Measurements from ENCODE around the gene HID1. TPM values are rescaled to one million over a fixed set of nuclear protein-coding genes. Genes with fewer than 3 reads are reported as not detected.

Gene HID1, protein sequence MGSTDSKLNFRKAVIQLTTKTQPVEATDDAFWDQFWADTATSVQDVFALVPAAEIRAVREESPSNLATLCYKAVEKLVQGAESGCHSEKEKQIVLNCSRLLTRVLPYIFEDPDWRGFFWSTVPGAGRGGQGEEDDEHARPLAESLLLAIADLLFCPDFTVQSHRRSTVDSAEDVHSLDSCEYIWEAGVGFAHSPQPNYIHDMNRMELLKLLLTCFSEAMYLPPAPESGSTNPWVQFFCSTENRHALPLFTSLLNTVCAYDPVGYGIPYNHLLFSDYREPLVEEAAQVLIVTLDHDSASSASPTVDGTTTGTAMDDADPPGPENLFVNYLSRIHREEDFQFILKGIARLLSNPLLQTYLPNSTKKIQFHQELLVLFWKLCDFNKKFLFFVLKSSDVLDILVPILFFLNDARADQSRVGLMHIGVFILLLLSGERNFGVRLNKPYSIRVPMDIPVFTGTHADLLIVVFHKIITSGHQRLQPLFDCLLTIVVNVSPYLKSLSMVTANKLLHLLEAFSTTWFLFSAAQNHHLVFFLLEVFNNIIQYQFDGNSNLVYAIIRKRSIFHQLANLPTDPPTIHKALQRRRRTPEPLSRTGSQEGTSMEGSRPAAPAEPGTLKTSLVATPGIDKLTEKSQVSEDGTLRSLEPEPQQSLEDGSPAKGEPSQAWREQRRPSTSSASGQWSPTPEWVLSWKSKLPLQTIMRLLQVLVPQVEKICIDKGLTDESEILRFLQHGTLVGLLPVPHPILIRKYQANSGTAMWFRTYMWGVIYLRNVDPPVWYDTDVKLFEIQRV
- 2.0 and 12.5 TPM in 2 replicates for total RNA-seq

DNA sequence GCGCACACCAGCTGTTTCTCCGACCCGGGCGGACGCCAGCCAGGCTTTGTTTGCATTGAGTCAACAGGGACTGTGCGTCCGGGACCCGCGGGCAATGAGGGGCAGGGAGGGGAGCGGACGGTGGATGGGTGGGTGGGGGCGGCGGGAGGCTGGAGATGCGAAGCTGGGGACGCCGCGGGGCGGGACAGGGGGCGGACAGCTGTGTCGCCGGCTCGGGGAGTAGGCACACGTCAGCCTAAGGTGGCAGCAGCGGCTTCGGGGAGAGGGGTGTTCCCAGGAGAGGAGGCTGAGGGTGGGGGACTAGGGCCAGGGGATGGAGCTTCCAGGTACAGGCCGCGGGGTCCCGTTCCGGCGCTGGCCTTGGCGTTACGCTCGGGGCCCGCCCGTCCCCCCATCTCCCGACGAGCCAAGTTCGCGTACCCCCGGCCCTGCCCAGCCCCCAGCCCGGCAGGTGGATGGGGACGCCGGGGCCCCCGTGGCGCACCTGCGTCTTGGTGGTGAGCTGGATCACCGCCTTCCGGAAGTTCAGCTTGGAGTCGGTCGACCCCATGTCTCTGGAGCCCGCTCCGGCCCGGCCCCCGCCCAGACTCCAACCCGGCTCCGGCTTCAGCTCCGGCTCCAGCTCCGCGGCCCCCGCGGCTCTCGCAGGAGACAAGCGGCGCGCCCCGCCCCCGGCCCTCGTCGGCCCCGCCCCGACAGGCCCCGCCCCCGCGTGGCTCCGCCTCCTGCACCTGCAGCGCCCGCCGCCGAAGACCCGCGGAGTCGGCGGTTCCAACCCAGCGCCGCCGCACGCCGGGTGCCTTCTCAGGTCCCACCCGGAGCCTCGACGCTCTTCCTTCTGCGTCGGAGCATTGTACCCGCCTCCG, at the start of gene HID1:
Gene HID1, minus strand, starts transcription at position 653 of the 866 bp plus-strand sequence. Its CDS starts 103 bp downstream, at position 550.

DNA sequence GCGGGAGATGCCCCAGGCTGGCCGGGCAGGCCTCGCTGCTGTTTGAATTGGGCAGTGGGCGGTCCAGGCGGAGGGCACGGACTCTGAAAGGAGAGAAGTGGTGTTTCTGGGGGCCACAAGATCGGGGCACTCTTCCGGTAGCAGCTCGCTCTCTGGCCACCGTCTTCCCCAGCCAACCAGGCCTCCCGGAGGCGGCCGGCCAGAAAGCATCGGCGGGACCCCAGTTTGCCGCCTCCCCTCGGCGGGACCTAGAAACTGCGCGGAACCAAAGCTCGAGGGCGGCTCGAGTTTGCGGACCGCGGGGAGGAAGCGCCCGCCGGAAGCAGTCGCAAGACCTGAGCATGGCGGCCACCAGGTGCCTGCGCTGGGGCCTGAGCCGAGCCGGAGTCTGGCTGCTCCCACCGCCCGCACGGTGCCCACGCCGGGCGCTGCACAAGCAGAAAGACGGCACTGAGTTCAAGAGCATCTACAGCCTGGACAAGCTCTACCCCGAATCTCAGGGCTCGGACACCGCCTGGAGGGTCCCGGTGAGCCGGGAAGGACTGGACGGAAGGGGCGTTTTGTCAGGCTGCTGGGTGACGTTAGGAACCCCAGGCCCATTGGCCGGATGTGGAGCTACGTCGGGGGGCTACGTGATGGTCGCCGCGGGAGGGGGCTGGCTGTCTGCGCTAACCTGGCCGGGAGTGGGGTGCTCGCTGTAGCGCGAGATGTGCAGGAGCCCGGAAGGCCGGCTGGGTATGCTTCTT, 40.0 kb upstream of the HID1 start, which contains the start of gene MRPL58:
Gene MRPL58, plus strand, starts transcription at position 325 of the 746 bp plus-strand sequence. Its CDS starts 17 bp downstream, at position 342.

DNA sequence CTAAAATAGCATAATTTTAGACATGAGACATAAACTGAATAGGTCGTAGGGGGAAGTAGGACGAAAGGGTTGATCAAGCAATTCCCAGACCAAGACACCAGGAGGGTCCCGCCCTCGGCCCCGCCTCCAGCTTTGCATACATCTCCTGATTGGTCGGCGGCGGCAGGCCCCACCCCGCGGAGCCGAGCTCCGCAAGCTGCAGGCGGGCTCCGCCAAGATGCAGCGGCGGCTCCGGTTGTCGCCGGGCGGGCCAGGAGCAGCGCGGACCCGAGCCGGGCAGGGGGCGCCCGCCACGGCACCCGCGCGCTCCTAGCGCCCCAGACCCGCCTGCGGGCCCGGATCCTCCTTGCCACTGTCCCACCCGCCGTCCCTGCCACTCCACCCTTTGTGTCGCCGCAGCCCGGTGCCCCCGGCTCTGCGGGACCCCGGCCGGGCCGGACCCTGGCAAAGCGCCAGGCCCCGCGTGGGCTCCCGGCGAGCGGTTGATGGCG, 14.9 kb upstream of the HID1 start, which contains the start of gene CDR2L:
Gene CDR2L, plus strand, starts transcription at position 215 of the 491 bp plus-strand sequence. CDS start 412 bp downstream, outside the sequence.

DNA sequence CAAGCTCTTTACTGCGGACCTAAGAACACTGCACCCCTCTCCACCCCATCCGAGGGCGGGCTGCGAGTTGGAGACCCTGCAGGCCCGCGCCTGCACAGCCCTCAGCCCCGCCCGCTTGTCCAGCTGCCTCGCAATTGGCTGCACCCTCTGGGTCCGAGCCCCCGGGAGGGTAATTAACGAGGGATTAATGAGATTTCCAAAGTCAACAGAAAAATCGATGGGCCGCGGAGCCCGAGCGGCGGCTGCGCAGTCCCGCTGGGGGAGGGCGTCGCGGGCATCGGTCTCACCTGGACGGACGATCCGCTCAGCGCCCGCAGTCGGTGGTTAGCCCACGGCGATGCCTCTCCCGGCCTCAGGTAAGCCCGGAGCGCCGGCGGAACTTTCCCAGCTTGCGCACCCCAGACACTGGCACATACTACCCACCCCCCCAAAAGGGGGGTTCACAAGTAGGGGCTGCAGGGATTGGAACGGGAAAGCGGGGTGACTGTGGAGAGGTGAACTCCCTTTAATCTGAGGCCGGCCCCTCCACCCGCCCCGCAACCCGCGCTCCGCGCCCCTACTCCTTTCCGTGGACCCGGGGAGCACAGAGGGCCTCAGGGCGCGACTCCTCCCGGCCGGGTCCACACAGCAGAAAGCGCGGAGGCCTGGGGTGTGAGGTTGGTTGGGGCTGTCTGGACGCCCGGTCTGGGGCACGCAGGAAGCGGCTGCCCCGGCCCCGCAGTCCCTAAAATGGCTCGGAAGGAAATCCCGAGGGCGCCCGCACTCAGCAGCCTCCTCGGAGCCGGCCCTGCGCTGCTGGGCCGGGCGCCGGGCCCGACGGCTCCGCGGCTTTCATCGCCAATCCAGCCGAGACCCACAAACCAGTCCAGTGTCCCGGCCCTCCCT, 36.7 kb downstream of the HID1 start, which contains the start of gene OTOP3:
Gene OTOP3, plus strand, starts transcription at position 314 of the 885 bp plus-strand sequence. Its CDS starts 24 bp downstream, at position 338.

DNA sequence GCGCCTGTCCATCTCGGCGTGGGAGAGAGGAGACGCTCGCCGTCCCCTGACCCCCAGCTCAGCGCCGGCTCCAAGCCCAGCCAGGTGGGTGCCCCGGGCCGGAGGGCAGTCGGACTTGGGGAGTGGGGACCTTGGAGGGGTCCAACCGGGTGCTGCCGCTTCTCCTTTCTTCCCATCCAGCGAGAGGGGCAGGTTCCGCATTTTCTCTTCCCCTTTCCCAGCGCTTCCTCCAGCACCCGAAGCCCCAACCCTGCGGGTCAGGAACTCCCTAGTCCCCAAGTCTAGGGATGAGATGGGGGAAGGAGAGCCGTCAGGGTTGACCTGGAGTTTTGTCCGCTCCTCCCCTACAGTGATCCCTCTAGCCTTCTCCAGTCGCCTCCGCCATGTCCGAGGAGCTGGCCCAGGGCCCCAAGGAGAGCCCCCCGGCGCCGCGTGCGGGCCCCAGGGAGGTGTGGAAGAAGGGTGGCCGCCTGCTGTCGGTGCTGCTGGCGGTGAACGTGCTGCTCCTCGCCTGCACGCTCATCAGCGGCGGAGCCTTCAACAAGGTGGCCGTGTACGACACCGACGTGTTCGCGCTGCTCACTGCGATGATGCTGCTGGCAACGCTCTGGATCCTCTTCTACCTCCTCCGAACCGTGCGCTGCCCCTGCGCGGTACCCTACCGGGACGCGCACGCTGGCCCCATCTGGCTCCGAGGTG, 48.2 kb downstream of the HID1 start, which contains the start of gene OTOP2:
Gene OTOP2, plus strand, starts transcription at position 24 of the 699 bp plus-strand sequence. Its CDS starts 360 bp downstream, at position 384.

DNA sequence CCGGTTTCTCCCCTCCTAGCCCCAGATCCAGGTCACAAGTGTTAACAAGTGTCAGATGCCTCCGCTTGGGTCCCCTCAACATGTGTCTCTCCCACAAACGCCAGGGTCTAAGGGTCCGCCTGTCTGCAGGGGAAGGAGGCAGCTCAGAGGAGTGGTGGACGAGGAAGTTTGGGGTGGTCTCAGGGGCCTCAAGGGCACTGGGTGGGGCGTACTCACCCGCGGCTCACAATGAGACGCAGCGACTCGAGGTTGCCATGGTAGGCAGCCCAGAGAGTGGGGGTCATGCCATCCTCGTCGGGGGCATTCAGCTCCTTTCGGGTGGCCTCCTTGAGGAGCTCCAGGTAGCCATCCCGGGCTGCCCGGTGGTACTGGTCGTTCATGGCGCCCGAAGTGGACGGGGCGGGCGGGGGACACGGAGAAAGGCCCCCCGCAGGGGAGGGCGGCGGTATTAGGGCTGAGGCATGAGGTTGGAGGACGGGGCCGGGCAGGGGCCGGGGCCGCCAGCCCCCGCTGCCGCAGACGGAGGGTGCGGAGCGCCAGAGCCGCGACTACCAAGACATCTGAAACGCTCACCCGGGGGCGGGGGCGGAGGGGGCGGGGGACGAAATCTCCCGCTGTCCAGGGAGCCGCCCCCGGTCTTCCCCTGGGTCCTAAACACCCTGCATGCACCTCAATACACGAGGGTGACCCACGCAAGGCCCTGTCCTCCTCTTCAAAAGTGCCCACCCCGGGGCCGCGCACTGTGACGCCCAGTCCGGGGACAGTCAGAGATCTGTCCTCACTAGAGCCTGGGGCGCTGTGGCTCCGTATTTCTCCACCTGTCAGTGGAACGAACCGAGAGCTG, 49.6 kb downstream of the HID1 start, which contains the start of gene USH1G:
Gene USH1G, minus strand, starts transcription at position 562 of the 844 bp plus-strand sequence. Its CDS starts 182 bp downstream, at position 380.

Other genes with a start within 250 kb of the HID1 start
- under 0.01 TPM in 1 of 2 replicates, not detected in the other for gene RAB37, start 235.5 kb downstream of the HID1 start, total RNA-seq
- gene NHERF1, start 224.1 kb downstream of the HID1 start, total RNA-seq: 53.9 and 54.0 TPM in 2 replicates
- gene NAT9, start 196.4 kb downstream of the HID1 start, total RNA-seq: 16.9 and 33.1 TPM in 2 replicates
- 0.13 TPM in 1 of 2 replicates, not detected in the other for gene GRIN2C, start 112.9 kb downstream of the HID1 start, total RNA-seq
- gene FDXR, start 99.8 kb downstream of the HID1 start, total RNA-seq: 18.9 and 28.9 TPM in 2 replicates
- gene FADS6, start 79.1 kb downstream of the HID1 start, total RNA-seq: not detected in 2 replicates
- gene USH1G, start 49.5 kb downstream of the HID1 start, total RNA-seq: not detected in 2 replicates
- gene OTOP2, start 48.5 kb downstream of the HID1 start, total RNA-seq: not detected in 2 replicates
- not detected in 2 replicates for gene OTOP3, start 36.9 kb downstream of the HID1 start, total RNA-seq
- 40.6 and 49.3 TPM in 2 replicates for gene CDR2L, start 14.9 kb upstream of the HID1 start, total RNA-seq
- gene MRPL58, start 39.9 kb upstream of the HID1 start, total RNA-seq: 43.9 and 84.7 TPM in 2 replicates
- 152 and 176 TPM in 2 replicates for gene ATP5PD, start 74.2 kb upstream of the HID1 start, total RNA-seq
- 14.3 and 24.0 TPM in 2 replicates for gene KCTD2, start 74.5 kb upstream of the HID1 start, total RNA-seq
- 11.6 and 55.9 TPM in 2 replicates for gene SLC16A5, start 115.2 kb upstream of the HID1 start, total RNA-seq
- 7.2 and 12.4 TPM in 2 replicates for gene ARMC7, start 137.2 kb upstream of the HID1 start, total RNA-seq
- gene NT5C, start 159.0 kb upstream of the HID1 start, total RNA-seq: 177 and 214 TPM in 2 replicates
- 257 and 620 TPM in 2 replicates for gene JPT1, start 181.8 kb upstream of the HID1 start, total RNA-seq
- 91.0 and 101 TPM in 2 replicates for gene SUMO2, start 210.2 kb upstream of the HID1 start, total RNA-seq
- 26.6 and 57.5 TPM in 2 replicates for gene NUP85, start 232.9 kb upstream of the HID1 start, total RNA-seq